Measurements from ENCODE around the gene CTNNA3.

CTNNA3 gene

DNA sequence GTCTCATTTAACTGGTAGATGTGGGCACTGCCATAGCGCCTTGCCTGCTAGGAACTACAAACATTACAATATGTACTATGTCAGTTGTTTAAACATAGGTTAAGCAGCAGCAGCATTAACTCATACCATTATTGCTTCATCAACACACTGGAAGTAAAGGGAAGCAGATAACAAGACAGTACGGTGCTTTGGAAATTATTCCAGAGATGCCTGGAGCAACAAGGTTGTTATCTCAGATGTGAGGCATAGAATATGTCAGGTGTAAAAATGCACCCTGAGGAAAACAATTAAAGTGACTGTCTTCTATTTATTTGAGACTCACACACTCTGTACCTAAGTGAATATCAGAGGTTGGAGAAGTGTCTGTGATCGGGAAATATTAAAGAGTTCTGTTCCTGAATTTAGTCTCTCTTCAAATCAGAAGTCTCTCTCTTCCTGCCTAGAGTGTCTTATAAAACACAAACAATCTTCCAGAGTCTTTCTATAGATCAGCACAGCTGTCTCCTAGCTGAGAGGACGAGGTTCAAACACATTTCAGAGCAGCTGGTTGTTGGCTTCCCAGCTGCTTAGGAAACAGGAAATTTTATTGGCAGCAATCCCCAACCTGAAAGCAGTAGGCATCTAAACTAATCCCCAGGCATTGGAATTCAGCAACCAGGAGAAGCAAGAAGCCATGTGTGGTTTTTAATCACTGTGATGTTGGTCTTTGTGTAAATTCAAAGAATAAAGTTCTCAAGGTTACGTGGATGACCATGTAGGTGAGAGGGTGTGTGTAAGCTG, 1764.5 kb downstream of the CTNNA3 start:
- no peak for DNase-seq (ENCODE audit: low read depth)

DNA sequence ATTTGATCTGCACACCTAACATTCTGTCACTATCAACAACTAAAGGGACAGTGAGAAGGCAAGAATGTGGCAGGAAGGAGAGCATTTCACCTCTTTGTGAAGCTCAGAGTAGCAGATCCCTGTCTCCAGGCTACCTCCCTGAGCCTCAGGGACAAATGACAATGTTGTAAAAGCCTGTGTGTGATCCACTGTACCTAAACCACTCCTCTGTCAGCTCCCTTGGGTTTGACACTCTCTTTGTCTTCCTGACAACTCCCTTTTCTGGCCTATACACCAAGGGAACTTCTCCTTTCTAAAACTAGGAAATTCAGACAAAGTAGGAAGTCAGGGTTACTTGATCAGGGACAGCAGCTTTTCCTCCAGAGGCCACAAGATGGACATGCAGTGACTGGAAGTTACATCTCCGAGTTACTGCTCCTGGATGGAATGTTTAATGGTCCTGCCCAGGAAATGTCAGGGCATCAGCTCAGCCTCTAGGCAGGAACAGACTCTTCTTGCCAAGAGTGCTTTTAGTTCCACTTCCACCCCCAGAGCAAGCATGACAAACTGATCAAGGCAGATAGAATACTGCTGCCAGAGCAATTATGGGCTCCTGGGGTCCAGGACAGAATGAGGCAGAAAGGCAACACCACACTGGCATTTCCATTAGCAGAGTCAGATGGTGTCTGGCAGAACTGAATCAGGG, 1784.7 kb downstream of the CTNNA3 start:
- DNase-seq (ENCODE audit: low read depth), result no peak

DNA sequence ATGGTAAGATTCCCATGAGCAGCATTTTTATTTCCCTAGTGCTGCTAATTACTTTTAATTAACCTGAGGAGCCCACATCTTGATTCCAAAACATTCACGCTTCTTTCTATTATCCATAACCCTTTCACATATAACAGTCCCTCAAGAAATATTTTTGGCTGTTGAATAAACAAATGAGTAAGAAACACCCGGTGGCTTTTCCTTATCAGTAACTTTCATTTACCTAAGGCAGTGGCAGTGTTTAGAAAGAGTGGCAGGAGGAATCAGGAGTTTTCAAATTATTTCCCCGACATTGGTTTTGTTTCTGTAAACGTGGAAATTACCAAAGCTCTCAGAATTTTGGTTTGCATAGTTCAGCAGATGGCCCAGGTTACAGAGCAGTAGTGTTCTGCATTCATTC, 1785.8 kb downstream of the CTNNA3 start:
- no peak for DNase-seq (ENCODE audit: low read depth)

DNA sequence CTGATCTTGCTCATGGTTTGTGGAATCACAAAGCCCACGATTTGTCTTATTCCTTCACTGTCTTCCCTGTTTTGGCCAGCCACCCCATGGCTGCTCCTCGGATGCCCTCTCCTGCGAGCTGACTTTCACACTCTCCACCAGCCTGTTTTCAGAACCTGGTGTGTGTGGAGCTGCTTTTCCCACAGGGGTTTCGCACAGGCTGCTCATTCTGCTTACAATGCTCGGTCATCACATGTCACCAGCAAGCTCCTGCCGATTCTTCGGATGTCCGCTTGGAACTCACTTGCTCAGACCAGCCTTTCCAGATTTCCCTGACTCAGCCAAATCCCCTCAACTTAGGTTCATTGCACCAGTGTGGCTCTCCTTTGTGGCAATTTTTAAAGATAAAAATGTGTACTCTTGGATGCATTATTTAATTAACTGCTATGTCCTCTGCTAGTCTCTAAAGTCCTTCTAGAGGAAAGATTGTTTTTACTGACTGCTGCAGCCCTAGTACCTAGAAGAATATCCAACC, 1788.7 kb downstream of the CTNNA3 start:
- DNase-seq (ENCODE audit: low read depth), result no peak

DNA sequence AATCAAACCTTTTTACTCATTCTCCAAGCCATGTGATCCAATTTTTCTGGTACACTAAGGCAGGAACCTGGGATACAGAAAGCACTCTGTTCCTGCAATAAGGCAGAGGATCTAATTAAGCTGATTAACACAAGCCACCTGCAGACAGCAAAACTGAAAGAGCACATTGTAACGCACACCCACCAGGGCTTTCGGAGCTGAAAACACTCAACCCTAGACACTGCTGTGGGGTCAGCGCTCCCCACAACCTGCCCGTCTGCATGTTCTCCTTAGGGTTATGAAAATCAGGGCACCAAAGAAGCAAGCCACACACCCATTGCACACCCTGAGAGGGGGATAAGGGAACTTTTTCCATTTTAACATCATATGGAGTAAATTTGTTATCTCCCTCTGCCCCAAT, 1792.4 kb downstream of the CTNNA3 start:
- no peak for DNase-seq (ENCODE audit: low read depth)

DNA sequence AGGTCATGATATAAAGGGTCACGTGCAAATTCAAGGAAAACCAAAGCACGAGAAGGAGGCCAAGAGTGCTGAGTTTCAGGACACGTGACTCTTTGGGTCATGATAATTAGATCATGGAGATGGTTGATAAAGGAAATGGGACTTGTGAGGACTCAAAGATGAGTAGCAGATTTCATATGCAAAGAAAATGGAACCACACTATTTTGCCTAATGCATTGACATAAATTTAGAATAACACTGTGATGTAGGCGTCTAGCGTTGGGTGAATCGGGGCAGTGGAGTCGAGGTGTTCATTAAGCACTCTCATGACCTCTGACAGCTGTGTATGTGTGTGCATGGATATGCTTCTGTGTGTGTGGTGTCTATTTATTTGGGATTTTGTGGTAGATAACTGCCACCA, 1795.7 kb downstream of the CTNNA3 start:
- DNase-seq (ENCODE audit: low read depth), result no peak

DNA sequence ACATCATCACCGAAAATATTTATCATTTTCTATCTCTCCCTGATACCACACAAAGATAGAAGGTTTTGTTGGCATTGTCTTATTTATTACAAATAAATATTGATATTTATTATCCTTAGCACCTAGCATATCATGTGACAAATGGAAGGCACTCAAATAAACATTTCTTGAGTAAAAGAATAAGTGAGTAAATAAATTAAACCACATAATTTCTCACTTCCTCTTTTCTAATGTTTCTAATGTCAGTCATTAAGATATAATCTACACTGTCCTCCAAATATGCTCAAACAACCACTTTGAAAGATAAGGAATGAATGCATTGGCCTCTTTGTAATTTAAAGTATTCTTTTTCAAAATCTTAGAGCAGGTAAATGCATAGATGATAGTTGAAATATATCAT, 1797.9 kb downstream of the CTNNA3 start:
- no peak for DNase-seq (ENCODE audit: low read depth)

DNA sequence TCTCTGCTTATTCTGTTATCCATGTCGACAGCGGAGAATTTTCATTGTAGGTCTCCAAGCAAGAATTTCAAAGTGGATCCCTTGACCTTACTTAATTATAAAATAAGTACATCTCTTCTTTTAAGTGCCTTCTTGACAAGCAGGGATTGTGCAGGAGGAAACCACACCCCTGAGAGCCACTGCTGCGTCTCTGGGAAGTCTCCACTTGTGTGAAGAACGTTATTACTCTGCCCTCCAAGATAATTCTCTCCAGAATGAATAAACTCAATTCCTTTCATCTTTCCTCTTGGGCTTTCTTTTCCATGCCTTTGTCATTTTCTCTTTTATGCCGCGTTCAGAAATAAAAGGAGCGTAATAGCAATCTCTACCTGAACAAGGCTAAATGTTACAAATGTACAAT, 1801.0 kb downstream of the CTNNA3 start:
- DNase-seq (ENCODE audit: low read depth), result no peak

DNA sequence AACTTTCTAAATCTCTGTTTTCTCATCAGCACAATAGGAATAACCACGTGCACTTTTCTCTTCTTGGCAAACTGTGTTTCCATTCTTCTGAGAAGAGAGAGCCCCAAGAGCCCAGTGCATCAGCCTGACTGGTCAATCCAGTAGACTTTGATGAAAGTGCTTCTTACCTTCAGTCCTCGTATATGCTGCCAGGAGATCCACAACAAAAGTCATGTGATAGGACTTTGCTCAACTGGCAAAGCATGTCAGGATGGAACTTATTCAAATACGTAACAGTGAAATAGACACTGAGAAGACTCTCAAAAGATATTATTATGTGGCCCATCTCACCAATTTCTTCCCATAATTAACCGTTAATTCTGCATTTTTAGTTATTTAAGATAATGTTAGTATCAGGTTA, 1801.6 kb downstream of the CTNNA3 start:
- no peak for DNase-seq (ENCODE audit: low read depth)

DNA sequence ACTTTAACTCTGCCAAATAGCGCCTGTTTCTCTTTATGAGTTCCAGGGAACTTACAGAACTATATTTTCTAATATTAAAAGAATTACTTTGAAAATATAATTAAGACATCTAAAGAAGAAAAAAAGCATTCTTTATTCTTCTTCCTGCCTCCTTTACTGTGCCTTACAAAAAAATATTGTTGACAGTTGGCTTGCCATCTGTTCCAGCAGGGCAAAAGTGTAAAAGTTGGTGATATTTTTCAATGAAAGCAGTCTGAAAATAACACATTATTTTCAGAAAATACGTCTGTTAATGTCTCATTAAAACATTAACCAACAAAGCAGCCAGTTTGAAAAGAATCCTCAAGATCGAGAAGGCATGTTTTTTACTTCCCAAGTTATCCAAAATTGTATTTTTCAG, 1802.3 kb downstream of the CTNNA3 start:
- no peak for DNase-seq (ENCODE audit: low read depth)

DNA sequence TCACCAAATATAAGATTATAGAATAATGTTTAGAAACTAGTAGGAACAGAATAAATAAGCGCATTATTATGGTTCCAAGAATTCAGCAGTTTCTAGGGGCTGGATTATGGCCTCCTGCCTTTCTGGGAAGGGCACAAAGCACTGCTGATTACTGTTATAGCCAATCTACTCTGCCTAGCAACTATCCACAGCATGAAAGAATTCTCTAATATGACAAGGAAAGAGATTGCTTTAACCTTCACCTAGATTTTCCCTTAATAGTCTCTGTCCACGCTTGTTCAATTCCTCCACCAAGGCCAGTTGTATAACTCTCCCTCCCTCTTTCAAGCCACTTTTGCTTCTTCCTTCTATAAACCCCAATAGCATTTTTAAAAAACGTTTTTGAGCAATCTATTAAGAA, 1803.7 kb downstream of the CTNNA3 start:
- no peak for DNase-seq (ENCODE audit: low read depth)

DNA sequence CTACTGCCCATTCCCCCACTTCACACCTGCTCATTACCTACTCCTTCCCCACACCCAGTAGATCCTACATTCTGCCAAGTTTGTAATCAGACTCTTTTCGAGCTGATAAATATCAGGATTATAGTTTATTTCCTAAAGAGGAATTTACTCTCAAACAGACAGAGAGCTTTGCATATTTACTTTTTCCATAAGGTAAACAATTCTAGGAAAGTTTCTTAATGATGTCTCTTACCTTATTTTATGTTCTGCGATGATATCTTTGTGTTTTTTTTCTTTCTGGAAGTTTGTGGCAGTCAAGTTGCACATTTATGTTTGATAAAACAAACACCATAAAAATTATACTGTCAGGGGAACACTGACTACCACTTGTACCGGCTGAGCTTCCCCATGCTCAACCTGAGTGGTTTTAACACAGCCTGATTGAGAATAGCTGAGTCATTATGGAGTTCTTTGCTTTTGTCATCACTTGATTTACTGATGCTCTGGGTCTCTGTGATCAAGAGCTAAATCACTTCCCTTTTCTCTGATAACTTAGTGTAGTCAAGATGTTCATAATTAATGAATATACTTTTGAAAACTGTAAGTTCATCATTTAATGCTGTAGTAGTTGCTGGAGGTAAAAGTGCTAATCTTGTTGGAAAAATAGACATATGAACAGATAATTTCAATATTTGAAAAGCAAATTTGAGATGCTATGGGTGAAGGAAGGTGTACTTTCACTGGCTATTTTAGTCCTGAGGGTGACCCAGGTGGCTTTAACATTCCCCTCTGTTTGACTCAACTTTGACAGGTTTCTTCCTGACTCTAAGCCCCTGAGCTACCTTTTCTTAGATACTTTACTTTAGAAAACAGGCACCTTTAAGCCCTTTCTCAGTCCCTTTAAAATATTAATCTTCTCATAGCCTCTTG, 1804.7 kb downstream of the CTNNA3 start:
- no peak for DNase-seq (ENCODE audit: low read depth)

DNA sequence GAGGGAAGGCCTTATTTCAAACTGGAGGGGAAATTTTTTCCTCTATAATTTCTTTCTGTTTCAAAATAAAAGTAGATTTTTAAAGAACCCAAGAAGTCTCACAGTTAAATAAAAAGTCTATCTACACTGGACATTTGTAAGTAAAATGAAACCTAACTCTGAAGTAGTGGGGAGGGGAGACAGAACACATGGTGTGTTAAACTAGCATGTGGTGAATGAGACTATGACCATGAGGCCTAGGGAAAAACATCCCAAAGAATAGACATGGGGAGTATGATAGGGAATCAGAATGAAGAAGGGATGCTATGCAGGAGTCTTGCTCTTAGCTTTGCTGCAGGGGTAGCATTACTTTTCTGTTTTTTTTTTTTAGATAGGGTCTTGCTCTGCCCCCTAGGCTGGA, 1831.5 kb downstream of the CTNNA3 start:
- DNase-seq (ENCODE audit: low read depth), result no peak

DNA sequence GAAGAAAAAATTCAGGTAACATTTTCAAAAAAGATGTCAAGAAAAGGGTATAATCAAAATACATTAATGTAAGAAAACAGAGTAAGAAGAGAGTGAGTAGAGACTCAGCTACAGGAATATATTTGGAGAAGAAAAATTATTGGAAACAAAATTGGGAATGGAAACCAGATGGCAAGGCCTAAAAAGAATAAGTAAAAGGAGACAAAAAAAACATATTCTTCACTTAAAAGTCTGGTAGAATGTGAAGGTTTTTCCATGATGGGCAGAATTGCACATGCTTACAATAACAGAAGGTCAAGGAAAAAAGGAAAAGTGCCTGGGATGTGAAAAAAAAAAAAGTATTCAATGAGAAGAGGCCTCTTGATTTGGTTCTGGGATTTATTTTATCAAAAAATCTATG, 1832.0 kb downstream of the CTNNA3 start:
- no peak for DNase-seq (ENCODE audit: low read depth)
